ENCODE data around the gene GALNT15.

DNA sequence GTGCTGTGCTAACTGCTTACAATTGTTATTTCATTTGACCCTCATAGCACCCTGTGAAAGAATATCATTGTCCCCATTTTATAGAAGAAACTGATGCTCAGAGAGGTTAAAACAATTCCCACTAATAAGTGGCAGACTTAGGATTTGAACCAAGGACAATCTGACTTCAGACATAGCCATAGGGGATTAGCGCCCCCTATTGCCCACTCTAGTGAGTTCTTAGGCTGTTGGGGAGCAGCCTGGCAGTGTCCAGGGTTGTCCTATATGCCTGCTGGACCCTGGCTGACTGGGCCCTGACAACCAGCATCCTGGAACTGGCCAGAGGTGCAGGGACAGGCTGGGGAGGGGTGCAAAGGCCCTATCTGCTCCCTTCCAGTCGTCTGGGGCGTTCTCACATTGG is 74.9 kb downstream of the GALNT15 start:
- peak; percentile 70 for TF ChIP-seq CTCF (IDR thresholded peaks at IDR 0.05; ENCODE audit: low read depth, low read length)
- TF ChIP-seq EZH2phosphoT487 (IDR thresholded peaks at IDR 0.05; ENCODE audit: low read depth): no peak
